Stimulated activated CD8-positive, alpha-beta memory T cell treated with anti-CD3 and anti-CD28 coated beads, Interleukin-12 subunit alpha, Interleukin-12 subunit beta, amount 100 ng/mL, for 24 hours (primary cell): Measurements from ENCODE around the gene ANKRA2.
"Not testable (repeated sequence)": the region's sequence is repeated elsewhere in the genome, so short reads cannot be mapped to it uniquely, and the experiment has no call there.

Experiments
- DNase-seq: peaks from one replicate; pipeline ENCODE4 v3.0.0-alpha.2; 2020; ENCODE audit errors: extremely low read depth

ANKRA2 gene

GRCh38 chr5:73550016-73550415, 15.4 kb downstream of the ANKRA2 start:
- DNase-seq: no peak

DNA sequence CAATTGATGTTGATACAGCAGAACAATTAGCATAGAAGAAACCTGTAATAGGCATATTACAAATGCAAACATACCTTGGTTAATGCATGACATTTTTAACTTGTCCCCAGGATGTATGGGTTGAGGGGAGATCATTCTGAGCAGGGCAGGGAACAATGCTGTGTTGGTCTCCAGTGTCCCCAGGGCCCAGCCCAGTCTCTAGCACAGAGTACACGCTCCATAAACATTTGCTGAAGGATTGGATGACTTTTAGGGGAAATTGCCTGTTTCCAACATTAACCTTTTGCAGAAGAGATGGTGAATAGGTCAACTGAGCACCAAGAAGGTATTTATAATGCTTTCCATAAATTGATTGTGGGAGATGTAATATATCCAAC, 20.0 kb downstream of the ANKRA2 start:
- DNase-seq: no peak

DNA sequence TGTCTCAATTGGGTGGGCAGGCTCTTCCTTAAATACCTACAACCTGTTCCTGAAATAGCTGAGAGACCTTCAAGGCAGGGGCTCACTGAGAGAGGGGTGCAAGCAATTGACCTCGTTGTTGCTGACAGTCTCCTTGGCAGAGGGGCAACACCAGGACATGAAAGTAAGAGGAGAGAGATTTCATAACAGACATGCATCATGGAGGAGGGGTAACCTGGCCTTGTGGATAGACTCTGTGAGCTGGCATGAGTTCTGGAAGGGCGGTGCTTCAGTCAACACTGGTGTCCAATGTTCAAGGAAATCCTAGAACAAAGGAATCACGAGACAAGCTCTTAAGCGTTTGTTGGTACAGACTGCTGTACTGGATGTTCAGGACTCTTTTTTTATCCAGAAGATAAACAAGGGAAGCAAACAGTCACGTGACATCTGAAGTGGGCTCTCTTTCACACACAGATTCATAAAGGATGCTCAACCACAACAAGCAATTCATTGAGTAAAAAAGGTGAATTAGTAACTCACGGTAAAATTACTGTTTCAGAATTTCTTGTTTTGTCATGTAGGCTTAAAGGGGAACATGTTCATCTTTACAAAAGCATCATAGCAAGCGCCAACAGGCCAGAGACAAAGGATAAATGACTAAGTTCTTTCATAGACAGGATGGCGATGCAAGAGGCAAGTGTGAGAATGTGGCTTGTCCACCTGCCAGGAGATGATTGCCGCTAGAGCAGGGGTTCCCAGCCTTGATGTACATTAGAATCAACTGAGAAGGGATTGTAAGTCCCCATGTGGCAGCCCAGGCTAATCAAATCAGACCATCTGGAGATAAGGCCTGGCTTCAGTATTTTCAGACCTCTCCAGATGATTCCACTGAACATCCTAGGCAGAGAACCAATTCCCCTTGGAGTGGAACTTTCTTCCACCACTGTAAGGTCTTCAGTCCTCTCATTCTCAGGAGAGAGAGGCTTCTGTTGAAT, 20.7 kb downstream of the ANKRA2 start:
- DNase-seq: no peak

GRCh38 chr5:73542020-73542419, 23.4 kb downstream of the ANKRA2 start:
- DNase-seq: no peak

- DNase-seq: no peak
Measured at GRCh38 chr5:73540192-73540591, 25.2 kb downstream of the ANKRA2 start.

GRCh38 chr5:73539730-73540129, 25.7 kb downstream of the ANKRA2 start:
- DNase-seq: no peak

DNA sequence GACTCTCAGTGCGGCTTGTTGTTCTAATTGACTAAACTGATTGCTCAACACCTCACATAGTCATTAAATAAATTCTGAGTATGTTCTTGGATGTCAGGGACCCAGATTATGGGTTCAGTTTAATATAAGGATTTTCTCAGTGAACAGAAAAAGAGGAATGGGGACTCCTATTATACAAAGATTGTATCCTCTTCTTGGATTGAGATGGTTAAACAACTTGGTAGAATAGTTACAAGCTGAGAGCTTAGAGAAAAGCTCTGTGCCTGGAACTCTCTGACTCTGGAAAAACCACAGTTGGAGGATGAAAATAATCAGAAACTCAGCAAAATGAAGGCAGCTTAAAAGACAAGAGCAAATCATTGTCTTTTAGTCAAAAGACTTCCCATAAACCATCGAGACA, 30.5 kb downstream of the ANKRA2 start:
- no peak for DNase-seq

GRCh38 chr5:73534011-73534644, 31.3 kb downstream of the ANKRA2 start:
- DNase-seq: no peak

DNA sequence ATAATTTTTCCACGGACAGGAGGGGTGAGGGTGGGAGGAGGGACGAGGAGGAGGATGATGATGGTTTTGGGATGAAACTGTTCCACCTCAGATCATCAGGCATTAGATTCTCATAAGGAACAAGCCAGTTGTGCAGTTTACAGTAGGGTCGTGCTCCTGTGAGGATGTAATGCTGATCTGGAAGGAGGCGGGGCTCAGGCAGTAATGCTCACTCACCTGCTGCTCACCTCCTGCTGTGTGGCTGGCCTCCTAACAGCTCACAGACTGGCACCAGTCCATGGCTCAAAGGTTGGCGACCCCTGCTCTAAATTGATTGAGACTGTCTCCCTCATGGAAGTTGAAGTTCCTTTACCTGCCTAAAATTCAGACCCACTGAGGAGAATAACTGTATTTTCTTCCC, 33.2 kb downstream of the ANKRA2 start:
- DNase-seq: no peak

DNA sequence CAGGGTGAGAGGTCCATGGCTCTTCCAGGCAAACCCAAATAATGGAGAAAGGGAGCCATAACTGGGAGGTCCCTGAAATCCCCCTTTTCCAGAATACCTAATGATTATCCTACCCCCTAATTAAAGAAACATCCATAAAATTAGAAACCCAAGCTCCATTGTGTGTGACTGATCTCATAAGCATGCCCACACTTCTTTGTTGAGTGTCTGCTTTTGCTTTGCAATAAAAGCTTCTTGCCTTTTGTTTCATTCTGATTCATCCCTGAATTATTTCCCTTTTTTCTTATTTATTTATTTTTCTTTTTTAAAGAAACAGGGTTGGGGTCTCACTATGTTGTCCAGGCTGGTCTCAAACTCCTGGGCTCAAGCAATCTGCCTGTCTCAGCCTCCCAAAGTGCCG, 34.1 kb downstream of the ANKRA2 start:
- DNase-seq: no peak

- no peak for DNase-seq
Measured at GRCh38 chr5:73529081-73529480, 36.4 kb downstream of the ANKRA2 start.

GRCh38 chr5:73528248-73528647, 37.2 kb downstream of the ANKRA2 start:
- no peak for DNase-seq

DNA sequence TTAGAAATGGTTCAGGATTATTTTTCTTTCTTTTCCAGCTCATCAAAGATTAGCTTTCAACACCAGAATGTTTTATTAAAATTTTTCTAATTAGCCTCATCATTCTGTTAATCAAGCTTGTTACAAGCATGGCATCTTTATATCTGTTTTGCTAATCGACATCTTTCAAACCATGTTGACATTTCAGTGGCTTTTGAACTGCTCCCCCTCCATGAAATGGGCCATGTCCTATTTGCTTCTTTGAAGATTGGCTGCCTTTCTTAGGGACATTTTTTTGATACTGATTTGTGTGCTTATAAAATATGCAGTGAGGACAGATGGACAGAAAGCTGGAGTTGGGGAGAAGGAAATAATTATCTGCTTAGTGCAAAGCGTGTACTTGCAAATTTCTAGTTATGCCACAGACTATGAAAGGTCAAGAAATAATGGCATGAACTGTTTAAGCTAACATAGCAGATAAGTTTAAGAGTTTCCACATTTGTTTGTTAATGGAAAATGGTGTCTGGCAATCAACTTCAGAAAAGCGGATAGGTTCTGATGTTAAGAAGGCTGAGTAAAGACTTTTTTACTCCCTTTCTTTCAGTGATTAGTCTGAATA, 39.7 kb downstream of the ANKRA2 start:
- no peak for DNase-seq

DNA sequence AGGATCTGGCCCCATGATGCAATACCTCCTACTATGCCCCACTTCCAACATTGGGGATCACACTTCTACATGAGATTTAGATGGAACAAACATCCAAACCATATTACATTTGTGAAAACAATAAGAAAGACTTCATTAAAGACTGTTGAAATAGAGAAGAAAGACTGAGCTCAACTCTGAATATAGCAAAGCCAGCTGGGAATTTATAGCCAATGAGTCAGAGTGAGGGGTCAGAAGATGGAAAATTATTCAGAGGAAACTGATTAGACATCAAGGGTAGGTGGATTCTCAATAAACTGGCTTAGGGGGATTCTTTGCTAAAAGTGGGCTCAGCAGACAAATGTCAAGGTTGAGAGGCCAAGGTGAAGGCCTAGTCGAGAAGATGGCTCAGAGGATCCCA, 41.6 kb downstream of the ANKRA2 start:
- DNase-seq: no peak

GRCh38 chr5:73522989-73523388, 42.5 kb downstream of the ANKRA2 start:
- DNase-seq: no peak

- no peak for DNase-seq
Measured at GRCh38 chr5:73519531-73520283, 45.7 kb downstream of the ANKRA2 start.

GRCh38 chr5:73515232-73515631, 50.2 kb downstream of the ANKRA2 start:
- DNase-seq: no peak

DNA sequence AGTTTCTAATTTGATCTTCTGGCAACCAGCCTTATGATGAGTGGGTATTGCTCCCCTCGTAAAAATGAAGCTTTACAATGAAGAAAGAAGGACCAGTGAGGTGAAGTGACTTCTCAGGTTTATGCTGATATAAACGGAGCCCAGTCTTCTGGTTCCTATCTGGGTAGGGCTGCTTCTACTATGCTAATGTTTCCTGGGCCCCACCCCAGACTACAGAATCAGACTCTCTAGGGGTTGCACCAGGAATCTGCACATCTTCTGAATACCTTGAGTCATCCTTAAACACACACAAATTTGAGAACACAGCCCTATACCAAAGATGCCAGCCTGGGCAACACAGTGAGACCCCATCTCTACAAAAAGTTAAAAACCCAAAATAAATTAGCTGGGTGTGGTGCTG, 51.0 kb downstream of the ANKRA2 start:
- DNase-seq: no peak

DNA sequence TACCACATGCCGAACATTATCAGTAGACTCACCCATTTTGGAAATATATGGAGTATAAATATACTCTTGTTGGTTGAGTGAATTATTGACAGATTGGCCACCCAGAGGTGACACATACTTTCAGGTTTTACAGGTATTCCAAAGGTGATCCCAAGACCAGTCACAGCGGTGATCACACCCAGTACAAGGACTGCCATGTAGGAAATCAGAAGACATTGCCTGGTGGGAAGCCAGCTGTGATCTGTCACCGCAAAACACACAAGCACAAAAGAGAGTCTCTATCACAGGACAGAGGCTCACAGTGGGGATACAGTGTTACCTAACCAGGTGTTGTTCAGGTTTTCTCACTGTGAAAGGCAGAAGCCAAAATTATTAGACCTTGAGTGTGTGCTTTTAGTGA, 51.4 kb downstream of the ANKRA2 start:
- DNase-seq: no peak

DNA sequence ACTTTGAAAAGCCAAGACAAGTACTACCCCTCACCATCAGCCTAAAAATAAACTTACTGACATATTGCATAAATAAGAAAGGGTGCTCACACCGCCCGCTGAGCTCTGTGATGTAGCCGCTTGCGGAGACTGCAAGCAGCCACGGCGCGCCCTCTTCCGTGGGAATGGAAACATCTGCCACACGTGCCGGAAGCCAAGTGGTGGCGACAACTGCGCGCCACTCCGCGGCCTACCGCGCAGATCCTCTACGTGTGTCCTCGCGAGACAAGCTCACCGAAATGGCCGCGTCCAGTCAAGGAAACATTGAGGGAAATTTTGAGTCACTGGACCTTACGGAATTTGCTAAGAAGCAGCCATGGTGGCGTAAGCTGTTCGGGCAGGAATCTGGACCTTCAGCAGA, 56.9 kb downstream of the ANKRA2 start:
- DNase-seq: not testable (repeated sequence)

DNA sequence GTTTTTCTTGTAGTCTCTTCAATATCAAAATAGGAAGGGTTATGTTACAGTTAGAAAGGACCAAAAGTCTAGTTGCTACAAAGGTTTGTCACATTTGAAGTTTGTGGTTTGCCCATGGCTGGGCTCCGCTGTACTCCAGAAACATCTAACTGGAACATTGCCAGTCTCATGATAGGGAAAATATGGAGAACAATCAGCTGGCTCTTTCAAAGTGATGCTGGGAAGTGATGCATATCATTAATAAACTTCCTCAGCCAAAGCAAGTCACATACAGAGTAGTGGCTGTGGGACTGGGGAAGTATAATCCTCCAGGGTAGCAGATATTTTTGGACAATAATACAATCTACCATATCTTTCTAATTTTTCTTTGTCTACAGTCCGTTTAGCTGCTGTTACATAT, 58.4 kb downstream of the ANKRA2 start:
- DNase-seq: no peak

GRCh38 chr5:73506459-73506955, 58.9 kb downstream of the ANKRA2 start:
- DNase-seq: no peak
